ENCODE measurements around the gene CNTN6.

CNTN6 gene

GRCh38 chr3:1183320-1184048 lies 90.7 kb downstream of the CNTN6 start:
- in situ Hi-C loops (cut with MboI; ENCODE audit: low pct_unique_long_range_greater_than_20kb, low sequenced_read_pairs, unreplicated experiment), result no loop called here
- no peak for TF ChIP-seq CTCF (IDR thresholded peaks at IDR 0.05; ENCODE audit: extremely low read depth, insufficient read depth, missing control alignments)
- DNase-seq (ENCODE audit: low spot score), result no peak

- no peak for TF ChIP-seq CTCF (IDR thresholded peaks at IDR 0.05; ENCODE audit: extremely low read depth, insufficient read depth, missing control alignments)
- no peak for DNase-seq (ENCODE audit: low spot score)
- in situ Hi-C loops (cut with MboI; ENCODE audit: low pct_unique_long_range_greater_than_20kb, low sequenced_read_pairs, unreplicated experiment), result no loop called here
These were observed 97.7 kb downstream of the CNTN6 start for GRCh38 chr3:1190569-1190968.

- no peak for DNase-seq (ENCODE audit: low spot score)
- in situ Hi-C loops (cut with MboI; ENCODE audit: low pct_unique_long_range_greater_than_20kb, low sequenced_read_pairs, unreplicated experiment), result no loop called here
- no peak for TF ChIP-seq CTCF (IDR thresholded peaks at IDR 0.05; ENCODE audit: extremely low read depth, insufficient read depth, missing control alignments)
These were observed 98.2 kb downstream of the CNTN6 start for GRCh38 chr3:1191026-1191425.

GRCh38 chr3:1195947-1196346 lies 103.1 kb downstream of the CNTN6 start:
- no peak for TF ChIP-seq CTCF (IDR thresholded peaks at IDR 0.05; ENCODE audit: extremely low read depth, insufficient read depth, missing control alignments)
- in situ Hi-C loops (cut with MboI; ENCODE audit: low pct_unique_long_range_greater_than_20kb, low sequenced_read_pairs, unreplicated experiment), result no loop called here
- DNase-seq (ENCODE audit: low spot score), result no peak

GRCh38 chr3:1197051-1197450 lies 104.2 kb downstream of the CNTN6 start:
- DNase-seq (ENCODE audit: low spot score), result no peak
- TF ChIP-seq CTCF (IDR thresholded peaks at IDR 0.05; ENCODE audit: extremely low read depth, insufficient read depth, missing control alignments), result no peak
- in situ Hi-C loops (cut with MboI; ENCODE audit: low pct_unique_long_range_greater_than_20kb, low sequenced_read_pairs, unreplicated experiment), result no loop called here

GRCh38 chr3:1200371-1200770 lies 107.5 kb downstream of the CNTN6 start:
- no peak for DNase-seq (ENCODE audit: low spot score)
- TF ChIP-seq CTCF (IDR thresholded peaks at IDR 0.05; ENCODE audit: extremely low read depth, insufficient read depth, missing control alignments), result no peak
- in situ Hi-C loops (cut with MboI; ENCODE audit: low pct_unique_long_range_greater_than_20kb, low sequenced_read_pairs, unreplicated experiment), result no loop called here
